OCI-LY7 (cell line): Measurements from ENCODE around the gene SPATA6. TPM values are rescaled to one million over a fixed set of nuclear protein-coding genes. Genes with fewer than 3 reads are reported as not detected.

ENCODE experiments used
- BruUV-seq: library from RNA; stranded (reverse); fragments of 400-500 nt; replicated peaks from 2 replicates; lab custom pipeline; 2021; lab: Mats Ljungman, UMichigan
- CTCF ChIA-PET: fragments of 300-600 bp; sonication (Branson Sonifier 250); formaldehyde crosslinking; loops from one replicate; lab custom pipeline; 2022; ENCODE audit warnings: antibody characterized with exemption; ENCODE audit not compliant: unreplicated experiment; lab: Charles Lee
- POLR2A ChIA-PET: fragments of 300-600 bp; sonication (Branson Sonifier 250); formaldehyde crosslinking; loops from one replicate; lab custom pipeline; 2022; ENCODE audit warnings: antibody characterized with exemption; lab: Charles Lee
- DNase-seq: peaks from one replicate; pipeline ENCODE4 v3.0.0-alpha.2; 2015; ENCODE audit warnings: low spot score
- H2AFZ ChIP-seq: fragments of 200-600 bp; sonication (generic), shearing (Covaris generic); 2 replicates; pipeline ENCODE4 v1.6.1; 2014; ENCODE audit warnings: mild to moderate bottlenecking, antibody characterized with exemption, low read length, moderate library complexity
- H3K27ac ChIP-seq: fragments of 200-600 bp; sonication (generic); 2 replicates; pipeline ENCODE4 v1.5.1; 2014; ENCODE audit warnings: mixed run types, low read depth, mild to moderate bottlenecking, moderate library complexity, low read length, inconsistent platforms; ENCODE audit not compliant: poor library complexity, severe bottlenecking
- H3K36me3 ChIP-seq: fragments of 200-600 bp; sonication (generic); 2 replicates; pipeline ENCODE4 v1.6.1; 2014; ENCODE audit warnings: mild to moderate bottlenecking, antibody characterized with exemption, low read length, moderate library complexity, mixed read lengths; ENCODE audit not compliant: insufficient read depth
- H3K4me1 ChIP-seq: fragments of 200-600 bp; sonication (generic); 2 replicates; pipeline ENCODE4 v1.5.1; 2014; ENCODE audit warnings: mild to moderate bottlenecking, low read length; ENCODE audit not compliant: insufficient read depth, poor library complexity, severe bottlenecking
- H3K4me2 ChIP-seq: fragments of 200-600 bp; sonication (generic); 2 replicates; pipeline ENCODE4 v1.6.1; 2014; ENCODE audit warnings: mild to moderate bottlenecking, low read length
- H3K4me3 ChIP-seq: fragments of 200-600 bp; sonication (generic); 2 replicates; pipeline ENCODE4 v1.5.1; 2014; ENCODE audit warnings: mild to moderate bottlenecking, low read depth, low read length; ENCODE audit not compliant: poor library complexity, severe bottlenecking
- H3K79me2 ChIP-seq: fragments of 200-600 bp; sonication (generic); 2 replicates; pipeline ENCODE4 v1.6.1; 2016; ENCODE audit warnings: low read depth, mild to moderate bottlenecking, low read length, moderate library complexity, mixed read lengths; ENCODE audit not compliant: insufficient read depth
- H3K9me2 ChIP-seq: fragments of 200-600 bp; sonication (generic); 2 replicates; pipeline ENCODE4 v1.6.1; 2016; ENCODE audit warnings: mild to moderate bottlenecking, low read length, mixed read lengths; ENCODE audit not compliant: insufficient read depth
- H3K9me3 ChIP-seq: fragments of 200-600 bp; sonication (generic); 2 replicates; pipeline ENCODE4 v1.6.1; 2014; ENCODE audit warnings: mild to moderate bottlenecking, mixed run types, low read length, mixed read lengths
- H4K20me1 ChIP-seq: fragments of 200-600 bp; sonication (generic); 2 replicates; pipeline ENCODE4 v1.6.1; 2014; ENCODE audit warnings: mild to moderate bottlenecking, antibody characterized with exemption, low read length, moderate library complexity, mixed read lengths; ENCODE audit not compliant: insufficient read depth
- EZH2phosphoT487 ChIP-seq: fragments of 200-600 bp; sonication (generic); IDR thresholded peaks from 2 replicates; pipeline ENCODE4 v1.6.1; 2018; ENCODE audit warnings: low read depth, borderline replicate concordance, mild to moderate bottlenecking, mixed run types, antibody characterized with exemption, low read length, moderate library complexity, mixed read lengths
- intact Hi-C: fragments of 100-400 bp; cut with micrococcal nuclease; formaldehyde crosslinking; loops from one replicate; pipeline ENCODE4 v1.10.0; 2022; ENCODE audit not compliant: unreplicated experiment
- total RNA-seq, 2 experiments: library from RNA; depleted of rRNA in 1 of 2; stranded (reverse); fragments of >200 nt in 1 of 2; shearing (Covaris generic) in 1 of 2; gene quantifications; 2 replicates each; pipeline ENCODE4 v1.2.3, GENCODE V29; 2014 to 2022
- TF ChIP-seq, protein P1 (sequence below): fragments of 200-600 bp; sonication (generic); conservative IDR thresholded peaks from 2 replicates; pipeline ENCODE4 v1.5.1; 2014; ENCODE audit warnings: mild to moderate bottlenecking, antibody characterized with exemption, low read length, moderate library complexity, mixed read lengths

Gene SPATA6
- total RNA-seq, 2 experiments from 2014 or later, result 2.5 TPM; not detected in 1

DNA sequence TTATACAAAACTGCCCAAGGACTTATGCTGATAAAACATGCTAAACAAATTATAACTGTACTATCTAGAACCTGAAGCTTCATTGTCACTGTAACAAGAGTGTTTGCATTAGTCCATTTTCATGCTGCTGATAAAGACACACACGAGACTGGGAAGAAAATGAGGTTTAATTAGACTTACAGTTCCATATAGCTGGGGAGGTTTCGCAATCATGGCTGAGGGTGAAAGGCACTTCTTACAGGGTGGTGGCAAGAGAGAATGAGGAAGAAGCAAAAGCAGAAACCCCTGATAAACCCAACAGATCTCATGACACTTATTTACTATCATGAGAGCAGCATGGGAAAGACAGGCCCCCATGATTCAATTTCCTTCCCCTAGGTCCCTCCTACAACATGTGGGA, 100.4 kb downstream of the SPATA6 start:
- H3K36me3 ChIP-seq, result no peaks in the 10 kb centered on the region
- TF ChIP-seq EZH2phosphoT487, result no peak
- TF ChIP-seq, protein P1, sequence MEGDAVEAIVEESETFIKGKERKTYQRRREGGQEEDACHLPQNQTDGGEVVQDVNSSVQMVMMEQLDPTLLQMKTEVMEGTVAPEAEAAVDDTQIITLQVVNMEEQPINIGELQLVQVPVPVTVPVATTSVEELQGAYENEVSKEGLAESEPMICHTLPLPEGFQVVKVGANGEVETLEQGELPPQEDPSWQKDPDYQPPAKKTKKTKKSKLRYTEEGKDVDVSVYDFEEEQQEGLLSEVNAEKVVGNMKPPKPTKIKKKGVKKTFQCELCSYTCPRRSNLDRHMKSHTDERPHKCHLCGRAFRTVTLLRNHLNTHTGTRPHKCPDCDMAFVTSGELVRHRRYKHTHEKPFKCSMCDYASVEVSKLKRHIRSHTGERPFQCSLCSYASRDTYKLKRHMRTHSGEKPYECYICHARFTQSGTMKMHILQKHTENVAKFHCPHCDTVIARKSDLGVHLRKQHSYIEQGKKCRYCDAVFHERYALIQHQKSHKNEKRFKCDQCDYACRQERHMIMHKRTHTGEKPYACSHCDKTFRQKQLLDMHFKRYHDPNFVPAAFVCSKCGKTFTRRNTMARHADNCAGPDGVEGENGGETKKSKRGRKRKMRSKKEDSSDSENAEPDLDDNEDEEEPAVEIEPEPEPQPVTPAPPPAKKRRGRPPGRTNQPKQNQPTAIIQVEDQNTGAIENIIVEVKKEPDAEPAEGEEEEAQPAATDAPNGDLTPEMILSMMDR, result no peak
- POLR2A ChIA-PET, result no interaction called here
- H3K27ac ChIP-seq, result no peak overlapping the region
- no peak overlapping the region for H3K4me2 ChIP-seq
- no peak for DNase-seq
- no TSS peak for BruUV-seq
- H3K9me2 ChIP-seq, result no peaks in the 10 kb centered on the region
- H3K4me3 ChIP-seq, result no peak overlapping the region
- intact Hi-C loops, result no loop called here
- CTCF ChIA-PET, result no interaction called here
- H3K4me1 ChIP-seq, result no peaks in the 10 kb centered on the region
- H4K20me1 ChIP-seq, result no peaks in the 10 kb centered on the region
- no peaks in the 10 kb centered on the region for H3K79me2 ChIP-seq
- H2AFZ ChIP-seq, result no peak overlapping the region
- no peaks in the 10 kb centered on the region for H3K9me3 ChIP-seq

DNA sequence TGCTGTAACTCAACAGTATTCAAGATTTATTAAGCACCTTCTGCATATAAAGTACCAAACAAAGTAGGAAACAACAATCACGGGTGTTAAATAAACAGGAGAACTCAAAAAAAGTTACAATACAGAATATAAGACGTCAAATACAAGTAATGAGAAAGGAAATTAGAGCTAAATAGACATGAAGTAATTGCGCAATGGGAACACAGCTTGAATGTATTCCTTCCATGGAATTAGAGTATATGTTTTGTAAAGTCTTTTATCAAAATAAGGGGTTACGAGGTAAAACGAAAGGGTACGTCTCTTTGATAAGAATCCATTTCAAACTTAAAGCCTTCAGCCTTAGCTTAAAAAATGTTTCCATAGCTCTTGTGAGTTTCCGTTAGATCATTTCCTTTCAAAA, 109.1 kb downstream of the SPATA6 start:
- CTCF ChIA-PET, result no interaction called here

DNA sequence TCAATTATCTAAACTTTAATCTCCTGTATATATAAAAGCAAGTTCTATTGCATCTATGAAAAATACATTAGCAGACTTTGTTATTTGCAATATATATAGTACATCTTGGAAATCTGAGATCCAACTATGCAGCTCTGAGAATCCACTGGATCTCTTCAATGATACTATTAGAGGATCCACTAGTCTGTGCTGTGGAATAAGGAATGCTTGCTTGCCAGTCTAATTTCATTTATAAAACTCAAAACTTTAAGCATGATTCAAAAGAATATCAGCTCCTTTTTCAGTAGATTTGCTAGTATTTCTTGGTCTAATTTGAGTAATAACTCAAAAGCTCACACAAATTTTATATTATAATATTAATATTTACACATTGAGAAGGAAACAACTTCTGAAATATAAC, 115.1 kb downstream of the SPATA6 start:
- no peak overlapping the region for H3K27ac ChIP-seq
- no peaks in the 10 kb centered on the region for H3K79me2 ChIP-seq
- H3K4me1 ChIP-seq, result no peaks in the 10 kb centered on the region
- H4K20me1 ChIP-seq, result no peaks in the 10 kb centered on the region
- no peak for DNase-seq
- H3K9me2 ChIP-seq, result no peaks in the 10 kb centered on the region
- intact Hi-C loops, result no loop called here
- ChIA-PET CTCF (no interaction called here), POLR2A (no interaction called here)
- no peak overlapping the region for H3K4me3 ChIP-seq
- H3K36me3 ChIP-seq, result no peaks in the 10 kb centered on the region
- TF ChIP-seq, protein P1, result no peak
- no peak for TF ChIP-seq EZH2phosphoT487
- no TSS peak for BruUV-seq
- no peak overlapping the region for H2AFZ ChIP-seq
- no peak overlapping the region for H3K4me2 ChIP-seq
- no peaks in the 10 kb centered on the region for H3K9me3 ChIP-seq

More for the DNA sequence above, 109.1 kb downstream of the SPATA6 start:
- POLR2A ChIA-PET, result interaction anchor here (0.8 kb wide), 1 partner anchor 31 kb away, joined by 3 read pairs; no protein-coding TSS in a partner anchor
- Histone ChIP-seq H3K9me2 (no peaks in the 10 kb centered on the region), H3K4me2 (no peak overlapping the region), H4K20me1 (no peaks in the 10 kb centered on the region), H3K4me1 (no peaks in the 10 kb centered on the region), H3K9me3 (no peaks in the 10 kb centered on the region), H3K36me3 (no peaks in the 10 kb centered on the region), H3K27ac (no peak overlapping the region), H3K4me3 (no peak overlapping the region), H2AFZ (no peak overlapping the region), H3K79me2 (no peaks in the 10 kb centered on the region)
- intact Hi-C loops, result no loop called here
- no TSS peak for BruUV-seq
- no peak for DNase-seq
- TF ChIP-seq, protein P1, result no peak
- no peak for TF ChIP-seq EZH2phosphoT487
